Measurements from ENCODE around the gene TOM1L2.

DNA sequence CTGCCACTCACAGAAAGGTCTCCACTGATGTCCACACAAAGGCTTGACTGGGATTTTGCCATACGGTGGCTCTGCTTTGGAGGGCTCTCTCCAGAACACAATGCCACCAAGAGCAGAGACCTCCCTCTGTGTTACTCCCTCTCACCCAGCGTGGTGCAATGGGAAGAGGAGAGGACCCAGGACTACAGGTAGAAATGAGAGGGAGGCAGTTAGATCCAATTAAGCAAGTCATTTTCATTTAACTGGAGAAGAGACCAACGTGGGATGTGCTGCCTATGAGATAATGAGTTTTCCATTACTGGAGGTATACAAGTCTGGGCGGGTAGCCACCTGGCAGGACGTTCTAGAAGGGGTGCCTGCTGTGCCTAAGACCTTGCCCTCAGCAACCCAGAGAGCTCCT is 34.2 kb downstream of the TOM1L2 start:
- TF ChIP-seq POLR2A (IDR thresholded peaks at IDR 0.05) (no peak), POLR2AphosphoS5 (IDR thresholded peaks at IDR 0.05) (no peak), EP300 (IDR thresholded peaks at IDR 0.05) (no peak)
- TF ChIP-seq, protein P1, sequence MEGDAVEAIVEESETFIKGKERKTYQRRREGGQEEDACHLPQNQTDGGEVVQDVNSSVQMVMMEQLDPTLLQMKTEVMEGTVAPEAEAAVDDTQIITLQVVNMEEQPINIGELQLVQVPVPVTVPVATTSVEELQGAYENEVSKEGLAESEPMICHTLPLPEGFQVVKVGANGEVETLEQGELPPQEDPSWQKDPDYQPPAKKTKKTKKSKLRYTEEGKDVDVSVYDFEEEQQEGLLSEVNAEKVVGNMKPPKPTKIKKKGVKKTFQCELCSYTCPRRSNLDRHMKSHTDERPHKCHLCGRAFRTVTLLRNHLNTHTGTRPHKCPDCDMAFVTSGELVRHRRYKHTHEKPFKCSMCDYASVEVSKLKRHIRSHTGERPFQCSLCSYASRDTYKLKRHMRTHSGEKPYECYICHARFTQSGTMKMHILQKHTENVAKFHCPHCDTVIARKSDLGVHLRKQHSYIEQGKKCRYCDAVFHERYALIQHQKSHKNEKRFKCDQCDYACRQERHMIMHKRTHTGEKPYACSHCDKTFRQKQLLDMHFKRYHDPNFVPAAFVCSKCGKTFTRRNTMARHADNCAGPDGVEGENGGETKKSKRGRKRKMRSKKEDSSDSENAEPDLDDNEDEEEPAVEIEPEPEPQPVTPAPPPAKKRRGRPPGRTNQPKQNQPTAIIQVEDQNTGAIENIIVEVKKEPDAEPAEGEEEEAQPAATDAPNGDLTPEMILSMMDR (IDR thresholded peaks at IDR 0.05) = no peak

Data from stomach (tissue), 4 donors.